Measurements from ENCODE around the gene PBX3. TPM values are rescaled to one million over a fixed set of nuclear protein-coding genes. Genes with fewer than 3 reads are reported as not detected.
"Not testable (repeated sequence)": the region's sequence is repeated elsewhere in the genome, so short reads cannot be mapped to it uniquely, and the experiment has no call there.

PBX3 gene
- total RNA-seq, 1 experiment from 2014 or later: 7.7 TPM

DNA sequence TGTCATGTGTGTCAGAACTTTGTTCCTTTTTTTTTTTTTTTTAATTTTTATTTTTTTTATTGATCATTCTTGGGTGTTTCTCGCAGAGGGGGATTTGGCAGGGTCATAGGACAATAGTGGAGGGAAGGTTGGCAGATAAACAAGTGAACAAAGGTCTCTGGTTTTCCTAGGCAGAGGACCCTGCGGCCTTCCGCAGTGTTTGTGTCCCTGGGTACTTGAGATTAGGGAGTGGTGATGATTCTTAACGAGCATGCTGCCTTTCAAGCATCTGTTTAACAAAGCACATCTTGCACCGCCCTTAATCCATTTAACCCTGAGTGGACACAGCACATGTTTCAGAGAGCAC is 32.0 kb downstream of the PBX3 start:
- intact Hi-C loops (cut with micrococcal nuclease; ENCODE audit: unreplicated experiment); BruUV-seq (replicated peaks); H3K9me3 ChIP-seq; H3K4me3 ChIP-seq (ENCODE audit: low read depth, low read length); H3K36me3 ChIP-seq (ENCODE audit: control insufficient read depth, insufficient read depth, low read length); H3K4me1 Mint-ChIP-seq (ENCODE audit: low read depth, unreplicated experiment); H3K4me3 Mint-ChIP-seq (ENCODE audit: unreplicated experiment); H3K27me3 Mint-ChIP-seq (ENCODE audit: insufficient read depth, unreplicated experiment); POLR2A ChIA-PET; DNase-seq; H3K4me1 ChIP-seq; H3K9me3 Mint-ChIP-seq (ENCODE audit: unreplicated experiment); CTCF ChIA-PET; H3K36me3 Mint-ChIP-seq (ENCODE audit: insufficient read depth, unreplicated experiment); H3K27me3 ChIP-seq (replicated peaks; ENCODE audit: control insufficient read depth, insufficient read depth, low read length); H3K27ac Mint-ChIP-seq (ENCODE audit: unreplicated experiment): not testable (repeated sequence)

DNA sequence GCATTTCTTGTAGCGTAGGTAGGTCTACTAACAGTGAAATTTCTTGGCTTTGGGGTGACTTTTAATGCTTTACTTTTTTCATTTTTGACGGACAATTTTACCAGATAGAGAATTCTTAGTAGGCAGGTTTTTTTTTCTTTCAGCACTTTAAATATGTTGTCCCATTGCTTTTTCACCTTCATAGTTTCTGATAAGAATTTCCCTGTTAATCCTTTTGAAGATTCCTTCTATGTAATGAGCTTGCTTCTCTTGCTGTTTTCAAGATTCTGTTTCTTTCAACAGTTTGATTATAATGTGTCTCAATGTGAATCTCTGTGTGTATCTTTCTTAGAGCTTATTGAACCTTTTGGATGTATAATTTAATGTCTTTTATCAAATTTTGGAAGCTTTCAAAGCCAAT is 35.5 kb downstream of the PBX3 start:
- H3K4me1 Mint-ChIP-seq (ENCODE audit: low read depth, unreplicated experiment): no peaks in the 10 kb centered on the region
- peaks cover 5% of the 10 kb centered on the region; the same call in 1 of the 2 replicates for H3K9me3 ChIP-seq
- H3K27me3 ChIP-seq (replicated peaks; ENCODE audit: control insufficient read depth, insufficient read depth, low read length): no peaks in the 10 kb centered on the region
- TF ChIP-seq, protein P1, sequence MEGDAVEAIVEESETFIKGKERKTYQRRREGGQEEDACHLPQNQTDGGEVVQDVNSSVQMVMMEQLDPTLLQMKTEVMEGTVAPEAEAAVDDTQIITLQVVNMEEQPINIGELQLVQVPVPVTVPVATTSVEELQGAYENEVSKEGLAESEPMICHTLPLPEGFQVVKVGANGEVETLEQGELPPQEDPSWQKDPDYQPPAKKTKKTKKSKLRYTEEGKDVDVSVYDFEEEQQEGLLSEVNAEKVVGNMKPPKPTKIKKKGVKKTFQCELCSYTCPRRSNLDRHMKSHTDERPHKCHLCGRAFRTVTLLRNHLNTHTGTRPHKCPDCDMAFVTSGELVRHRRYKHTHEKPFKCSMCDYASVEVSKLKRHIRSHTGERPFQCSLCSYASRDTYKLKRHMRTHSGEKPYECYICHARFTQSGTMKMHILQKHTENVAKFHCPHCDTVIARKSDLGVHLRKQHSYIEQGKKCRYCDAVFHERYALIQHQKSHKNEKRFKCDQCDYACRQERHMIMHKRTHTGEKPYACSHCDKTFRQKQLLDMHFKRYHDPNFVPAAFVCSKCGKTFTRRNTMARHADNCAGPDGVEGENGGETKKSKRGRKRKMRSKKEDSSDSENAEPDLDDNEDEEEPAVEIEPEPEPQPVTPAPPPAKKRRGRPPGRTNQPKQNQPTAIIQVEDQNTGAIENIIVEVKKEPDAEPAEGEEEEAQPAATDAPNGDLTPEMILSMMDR (IDR thresholded peaks at IDR 0.05; ENCODE audit: insufficient read depth in 1 of 2, low read depth in 1 of 2, low read length in 1 of 2, severe bottlenecking in 1 of 2, unreplicated experiment in 1 of 2): no peak
- intact Hi-C loops (cut with micrococcal nuclease; ENCODE audit: unreplicated experiment): no loop called here
- no peak overlapping the region for H3K27ac Mint-ChIP-seq (ENCODE audit: unreplicated experiment)
- H3K27me3 Mint-ChIP-seq (ENCODE audit: insufficient read depth, unreplicated experiment): no peaks in the 10 kb centered on the region
- ChIA-PET CTCF (no interaction called here), POLR2A (no interaction called here)
- no peak for DNase-seq
- no peaks in the 10 kb centered on the region for H3K9me3 Mint-ChIP-seq (ENCODE audit: unreplicated experiment)
- H3K36me3 ChIP-seq (ENCODE audit: control insufficient read depth, insufficient read depth, low read length): no peaks in the 10 kb centered on the region
- H3K4me1 ChIP-seq: no peaks in the 10 kb centered on the region
- no peaks in the 10 kb centered on the region for H3K36me3 Mint-ChIP-seq (ENCODE audit: insufficient read depth, unreplicated experiment)
- H3K4me3 Mint-ChIP-seq (ENCODE audit: unreplicated experiment): no peak overlapping the region
- no TSS peak for BruUV-seq (replicated peaks)
- H3K4me3 ChIP-seq (ENCODE audit: low read depth, low read length): no peak overlapping the region

DNA sequence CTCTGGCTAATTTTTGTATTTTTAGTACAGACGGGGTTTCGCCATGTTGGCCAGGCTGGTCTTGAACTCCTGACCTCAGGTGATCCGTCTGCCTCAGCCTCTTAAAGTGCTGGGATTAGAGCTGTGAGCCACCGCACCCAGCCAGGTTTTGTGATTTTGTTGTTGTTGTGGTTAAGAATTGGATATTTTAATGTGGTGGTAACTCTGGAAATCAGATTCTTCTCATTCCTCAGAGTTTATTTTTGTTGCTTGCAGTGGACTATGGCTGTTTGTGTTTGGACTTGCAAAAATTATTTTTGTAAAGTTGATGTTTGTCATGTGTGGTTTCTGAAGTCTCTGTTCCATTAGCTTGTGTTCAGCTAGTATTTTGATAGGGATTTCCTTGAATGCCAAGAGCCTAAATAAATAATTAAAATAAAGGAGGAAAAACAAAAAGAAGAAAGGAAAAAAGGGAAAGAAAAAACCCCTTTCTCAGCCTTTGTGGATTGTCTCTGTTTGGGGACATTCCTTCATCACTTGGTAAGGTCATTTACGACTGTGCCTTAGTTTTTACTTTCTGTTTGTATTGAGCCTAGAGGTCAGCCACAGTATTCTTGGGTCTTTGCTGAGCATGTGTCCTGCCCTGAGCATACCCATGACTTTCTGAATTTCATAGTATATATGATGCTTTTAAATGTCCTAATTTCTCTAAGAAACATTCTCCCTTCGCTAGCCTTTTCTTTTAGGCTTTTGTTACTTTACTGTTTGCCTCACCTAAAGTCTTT is 37.3 kb downstream of the PBX3 start:
- TF ChIP-seq, protein P1 (IDR thresholded peaks at IDR 0.05; ENCODE audit: insufficient read depth in 1 of 2, low read depth in 1 of 2, low read length in 1 of 2, severe bottlenecking in 1 of 2, unreplicated experiment in 1 of 2): no peak
- no TSS peak for BruUV-seq (replicated peaks)
- Histone ChIP-seq H3K27me3 (replicated peaks; ENCODE audit: control insufficient read depth, insufficient read depth, low read length) (no peaks in the 10 kb centered on the region), H3K4me3 (ENCODE audit: low read depth, low read length) (no peak overlapping the region), H3K4me1 (no peaks in the 10 kb centered on the region), H3K9me3 (peaks cover 5% of the 10 kb centered on the region; the same call in 1 of the 2 replicates), H3K36me3 (ENCODE audit: control insufficient read depth, insufficient read depth, low read length) (no peaks in the 10 kb centered on the region)
- ChIA-PET POLR2A (no interaction called here), CTCF (interaction anchor here (0.7 kb wide), 1 partner anchor 220 kb away, joined by 3 read pairs; no protein-coding TSS in a partner anchor)
- Mint-ChIP-seq H3K4me3 (ENCODE audit: unreplicated experiment) (no peak overlapping the region), H3K9me3 (ENCODE audit: unreplicated experiment) (no peaks in the 10 kb centered on the region), H3K27me3 (ENCODE audit: insufficient read depth, unreplicated experiment) (no peaks in the 10 kb centered on the region), H3K27ac (ENCODE audit: unreplicated experiment) (no peak overlapping the region), H3K36me3 (ENCODE audit: insufficient read depth, unreplicated experiment) (no peaks in the 10 kb centered on the region), H3K4me1 (ENCODE audit: low read depth, unreplicated experiment) (no peaks in the 10 kb centered on the region)
- DNase-seq: no peak
- intact Hi-C loops (cut with micrococcal nuclease; ENCODE audit: unreplicated experiment): no loop called here

All from Caco-2 (cell line).